Measurements from ENCODE around the gene TLCD3B.

Gene TLCD3B

GRCh38 chr16:29975134-29975538, 55.9 kb downstream of the TLCD3B start:
- H3K9me3 ChIP-seq (ENCODE audit: control insufficient read depth, insufficient read depth, low read length), result peaks cover 12% of the 10 kb centered on the region
- peak overlapping the region; percentile 88; the same call in 1 of the 2 replicates for H3K9ac ChIP-seq (ENCODE audit: low read depth, low read length)
- peaks cover 15% of the 10 kb centered on the region for H3K4me1 ChIP-seq (ENCODE audit: insufficient read depth, low read length)
- H3K36me3 ChIP-seq (ENCODE audit: insufficient read depth, low read length), result peaks cover 2% of the 10 kb centered on the region
